Mucosa of gallbladder (tissue), 1 donor: ENCODE measurements around the gene TOM1L1. TPM values are rescaled to one million over a fixed set of nuclear protein-coding genes. Genes with fewer than 3 reads are reported as not detected.
"Not testable (repeated sequence)": the region's sequence is repeated elsewhere in the genome, so short reads cannot be mapped to it uniquely, and the experiment has no call there.

Experiments used
- DNase-seq: peaks from one replicate; pipeline ENCODE4 v3.0.0-alpha.2; 2020; ENCODE audit warnings: low spot score
- total RNA-seq: library from RNA; stranded (reverse); gene quantifications from one replicate; pipeline ENCODE4 v1.2.1, GENCODE V29; 2021
- donor health status: DM: no; HTN: no; CAD: no.

The TOM1L1 gene
- 61.7 TPM for total RNA-seq

- peak; percentile 78 for DNase-seq
Observed at GRCh38 chr17:54900457-54901229, at the start of gene TOM1L1. Gene TOM1L1, plus strand, starts transcription at chr17:54900852. Its CDS starts 14 bp downstream, at chr17:54900866.

DNA sequence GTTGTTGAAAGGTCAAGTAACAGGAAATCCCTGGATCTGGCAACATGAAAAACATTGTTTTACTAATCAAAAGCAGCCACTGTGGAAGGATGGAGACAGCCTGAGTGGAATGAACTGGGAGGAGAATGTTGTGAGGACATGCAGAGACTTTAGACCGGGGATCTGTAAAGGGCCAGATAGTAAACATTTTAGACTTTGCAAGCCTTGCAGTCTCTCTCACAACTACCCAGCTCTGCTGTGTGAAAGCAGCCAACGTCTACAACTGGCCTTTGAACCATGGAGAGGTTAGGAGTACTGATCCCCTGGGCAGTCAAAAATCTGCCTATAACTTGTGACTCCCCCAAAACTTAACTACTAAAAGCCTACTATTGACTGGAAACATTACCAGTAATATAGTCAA lies 41.5 kb upstream of the TOM1L1 start:
- no peak for DNase-seq

DNA sequence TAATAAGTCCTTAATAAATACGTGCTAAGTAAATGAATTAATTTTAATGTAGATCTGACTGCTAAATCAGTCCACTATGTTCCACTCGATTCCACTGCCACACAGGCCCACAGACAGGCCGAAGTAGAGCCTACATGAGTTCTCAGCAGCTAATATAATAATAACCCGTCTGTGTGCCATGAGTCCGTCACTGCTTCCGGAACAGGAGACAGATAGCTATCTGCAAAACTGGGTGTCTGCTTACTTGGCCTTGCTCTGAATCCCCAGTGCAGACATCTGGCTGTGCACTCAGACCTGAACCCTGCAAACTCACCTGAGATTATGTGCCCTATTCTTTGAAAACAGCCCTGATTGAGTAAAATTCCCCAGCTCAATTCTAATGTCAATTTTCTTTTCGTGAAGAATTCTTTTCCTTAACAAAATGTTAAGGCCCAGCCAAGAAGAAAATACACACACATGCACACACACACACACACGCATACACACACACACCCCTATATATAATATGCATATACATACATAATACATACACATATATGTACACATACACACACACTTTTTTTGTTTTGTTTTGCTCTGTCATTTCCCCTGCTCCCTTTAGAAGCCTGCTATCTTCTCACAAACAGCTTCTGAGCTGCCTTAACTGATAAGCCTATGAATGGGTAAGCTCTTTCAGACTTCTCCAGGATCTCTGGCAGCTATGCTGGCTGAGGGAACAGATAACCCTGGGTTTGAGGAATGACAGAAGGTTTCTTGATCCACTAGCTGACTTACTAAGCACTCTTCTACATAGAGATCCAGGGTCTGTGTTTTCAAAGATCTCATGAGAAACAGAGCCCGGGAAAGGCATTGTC lies 39.8 kb upstream of the TOM1L1 start:
- no peak for DNase-seq

DNA sequence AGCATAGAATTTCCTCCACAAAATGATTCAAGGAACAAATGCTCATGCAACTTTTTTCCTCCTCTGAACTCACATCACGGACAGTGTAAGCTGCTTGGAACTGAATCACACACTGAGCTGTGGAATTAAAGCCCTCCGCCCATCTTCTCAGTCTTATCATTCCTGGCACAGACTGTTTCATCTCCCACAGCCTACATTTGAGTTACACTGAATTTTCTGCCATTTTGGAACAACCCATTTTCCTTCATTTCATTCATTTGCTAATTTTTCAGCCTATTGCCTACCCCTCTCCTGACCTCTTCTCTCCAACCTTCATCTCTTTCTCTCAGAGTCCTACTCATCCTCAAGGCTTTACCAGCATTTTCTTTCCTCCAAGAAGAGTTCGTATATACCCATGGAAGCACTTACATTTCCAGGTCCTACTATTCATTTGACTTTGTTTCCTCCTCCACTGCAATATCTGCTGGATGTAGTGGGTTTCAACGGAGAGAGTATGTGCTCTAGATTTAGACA lies 39.1 kb upstream of the TOM1L1 start:
- no peak for DNase-seq

DNA sequence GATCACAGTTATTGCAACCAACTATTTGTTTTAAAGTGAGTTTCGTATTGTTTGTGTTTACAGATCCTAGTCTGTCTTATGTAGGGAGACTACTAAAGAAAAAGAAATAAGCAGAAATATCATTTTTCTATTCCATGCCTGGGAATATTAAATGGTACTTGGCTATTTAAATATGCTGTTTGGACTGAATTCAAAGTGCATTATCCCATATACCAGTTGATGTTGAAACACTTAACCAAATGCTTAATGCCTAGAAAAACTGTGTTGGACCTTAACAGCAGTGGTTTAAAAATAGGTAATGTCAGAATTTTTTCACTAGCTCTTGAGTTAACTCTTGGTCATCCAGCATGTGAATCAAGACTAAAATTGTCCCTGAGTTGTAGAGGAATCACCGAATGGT lies 37.5 kb upstream of the TOM1L1 start:
- no peak for DNase-seq

DNA sequence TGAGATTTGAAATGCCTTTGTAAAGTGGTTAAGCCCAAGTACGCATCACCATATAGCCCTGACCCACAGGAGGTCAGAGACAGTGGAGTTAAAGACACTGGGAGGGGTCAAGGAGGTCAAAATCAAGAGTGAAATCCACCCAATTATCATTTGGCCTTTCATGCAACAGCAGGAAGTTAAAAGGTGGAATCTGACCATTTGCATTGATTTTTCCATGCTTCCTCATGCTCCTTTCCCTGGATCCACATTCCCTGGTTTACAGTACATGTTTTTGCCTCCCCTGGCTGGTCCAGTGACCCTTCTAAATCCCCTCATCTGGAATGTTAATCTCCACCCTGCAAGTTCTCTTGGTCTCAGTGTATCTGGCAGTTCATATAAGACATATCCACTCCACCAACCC lies 36.6 kb upstream of the TOM1L1 start:
- no peak for DNase-seq

- no peak for DNase-seq
Observed at GRCh38 chr17:54864636-54865356, 35.9 kb upstream of the TOM1L1 start.

GRCh38 chr17:54867634-54868033 lies 33.0 kb upstream of the TOM1L1 start:
- DNase-seq: no peak

DNA sequence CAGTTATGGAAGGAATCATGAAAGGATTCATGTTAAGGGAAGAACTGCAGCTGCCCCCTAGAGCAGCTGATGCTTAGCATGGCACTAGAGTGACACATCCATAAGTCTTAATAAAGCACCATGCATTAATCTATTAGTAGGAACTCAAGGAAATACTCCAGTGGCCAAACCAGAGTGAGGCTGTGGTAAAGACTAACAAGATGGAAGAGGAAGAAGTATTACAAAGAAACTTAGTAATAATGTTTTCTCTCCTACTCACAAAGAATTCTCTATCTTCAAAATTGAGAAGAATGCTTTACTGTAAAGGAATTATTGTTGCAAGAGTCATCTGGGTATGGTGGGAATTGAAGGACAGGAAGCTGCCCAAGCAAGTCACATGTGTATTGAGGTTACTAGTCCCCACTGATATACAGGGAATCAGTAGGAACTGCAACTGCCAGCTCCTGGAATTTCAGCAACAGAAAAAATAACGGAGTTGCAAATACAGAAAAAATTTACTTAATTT lies 29.9 kb upstream of the TOM1L1 start:
- DNase-seq: no peak

DNA sequence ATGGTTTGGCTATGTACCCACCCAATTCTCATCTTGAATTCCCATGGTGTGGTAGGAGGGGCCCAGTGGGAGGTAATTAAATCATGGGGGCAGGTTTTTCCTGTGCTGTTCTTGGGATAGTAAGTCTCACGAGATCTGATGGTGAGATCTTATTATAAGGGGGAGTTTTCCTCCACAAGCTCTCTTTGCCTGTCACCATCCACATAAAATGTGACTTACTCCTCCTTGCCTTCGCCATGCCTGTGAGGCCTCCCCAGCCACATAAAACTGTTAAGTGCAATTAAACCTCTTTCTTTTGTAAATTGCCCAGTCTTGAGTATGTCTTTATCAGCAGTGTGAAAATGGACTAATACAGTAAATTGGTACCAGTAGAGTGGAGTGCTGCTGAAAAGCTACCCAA lies 24.7 kb upstream of the TOM1L1 start:
- DNase-seq: not testable (repeated sequence)

GRCh38 chr17:54876656-54877195 lies 23.9 kb upstream of the TOM1L1 start:
- no peak for DNase-seq

DNA sequence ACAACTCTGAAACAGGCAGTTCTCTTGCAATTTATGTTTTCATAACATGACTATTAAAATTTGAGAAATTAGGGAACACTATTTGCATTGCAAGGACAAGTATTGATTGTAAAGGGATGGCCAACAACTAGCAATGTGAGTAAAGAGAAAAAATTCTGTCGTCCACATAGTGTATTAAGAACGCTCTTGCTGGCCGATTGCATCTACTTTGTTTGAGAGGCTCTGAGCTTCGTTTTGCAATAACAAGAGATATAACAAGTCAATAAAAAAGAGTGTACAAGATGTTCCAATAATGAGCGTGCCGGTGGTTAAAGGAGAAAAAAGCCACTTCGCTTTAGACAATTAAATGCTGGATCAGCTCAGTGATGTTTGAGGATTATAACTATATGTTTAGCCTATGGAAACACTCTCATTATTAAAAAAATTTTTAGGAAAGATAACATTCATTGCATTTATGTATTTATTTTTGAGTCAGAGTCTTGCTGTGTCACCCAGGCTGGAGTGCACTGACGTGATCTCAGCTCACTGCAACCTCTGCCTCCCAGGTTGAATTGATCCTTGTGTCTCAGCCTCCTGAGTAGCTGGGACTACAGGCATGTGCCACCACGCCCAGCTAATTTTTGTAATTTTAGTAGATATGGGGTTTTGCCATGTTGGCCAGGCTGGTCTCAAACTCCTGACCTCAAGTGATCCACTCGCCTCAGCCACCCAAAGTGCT lies 19.2 kb upstream of the TOM1L1 start:
- no peak for DNase-seq

DNA sequence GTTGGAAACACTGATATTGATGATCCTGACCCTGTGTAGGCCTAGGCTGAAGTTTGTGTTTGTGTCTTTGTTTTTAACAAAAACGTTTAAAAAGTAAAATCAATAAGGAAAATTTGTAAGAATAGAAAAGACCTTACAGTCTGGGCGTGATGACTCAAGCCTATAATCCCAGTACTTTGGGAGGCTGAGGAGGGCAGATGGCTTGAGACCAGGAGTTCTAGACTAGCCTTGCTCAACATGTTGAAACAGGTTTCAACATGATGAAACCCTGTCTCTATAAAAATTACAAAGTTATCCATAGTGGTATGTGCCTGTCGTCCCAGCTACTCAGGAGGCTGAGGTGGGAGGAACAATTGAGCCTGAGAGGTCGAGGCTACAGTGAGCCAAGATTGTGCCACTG lies 18.3 kb upstream of the TOM1L1 start:
- DNase-seq: no peak

DNA sequence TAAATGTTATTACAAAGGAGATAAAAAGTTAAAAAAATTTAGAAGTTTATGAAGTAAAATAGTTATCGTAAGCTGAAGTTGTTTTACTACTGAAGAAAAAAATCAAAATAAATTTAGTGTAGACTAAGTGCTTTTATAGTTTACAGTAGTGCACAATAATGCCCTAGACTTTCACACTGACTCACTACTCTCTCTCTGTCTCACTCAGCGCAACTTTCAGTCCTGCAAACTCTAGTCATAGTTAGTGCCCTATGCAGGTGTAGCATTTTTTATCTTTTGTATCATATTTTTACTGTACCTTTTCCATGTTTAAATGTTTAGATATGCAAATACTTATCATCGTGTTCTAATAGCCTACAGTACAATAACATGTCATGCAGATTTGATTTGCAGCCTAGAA lies 17.7 kb upstream of the TOM1L1 start:
- DNase-seq: no peak

- no peak for DNase-seq
Observed at GRCh38 chr17:54883939-54884338, 16.7 kb upstream of the TOM1L1 start.

DNA sequence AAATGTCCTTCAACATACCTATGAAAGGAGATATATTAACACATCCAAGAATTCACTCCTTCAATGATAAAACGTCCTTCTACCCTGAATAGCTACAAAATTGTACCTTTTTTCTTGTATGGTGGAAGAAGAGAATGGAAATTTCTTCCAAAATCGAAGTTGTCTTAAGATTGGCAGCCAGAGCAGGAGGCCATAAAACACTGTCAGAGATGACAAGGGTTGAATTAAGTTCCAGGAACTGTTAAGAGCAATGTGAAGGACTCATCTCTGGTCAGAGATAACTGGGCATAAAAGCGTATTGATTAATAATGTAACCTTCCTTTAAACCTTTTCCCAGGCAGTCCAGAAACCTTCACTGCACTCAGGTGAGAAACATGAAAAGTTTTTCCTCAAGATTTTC lies 12.9 kb upstream of the TOM1L1 start:
- no peak for DNase-seq

GRCh38 chr17:54888254-54888653 lies 12.4 kb upstream of the TOM1L1 start:
- DNase-seq: no peak

DNA sequence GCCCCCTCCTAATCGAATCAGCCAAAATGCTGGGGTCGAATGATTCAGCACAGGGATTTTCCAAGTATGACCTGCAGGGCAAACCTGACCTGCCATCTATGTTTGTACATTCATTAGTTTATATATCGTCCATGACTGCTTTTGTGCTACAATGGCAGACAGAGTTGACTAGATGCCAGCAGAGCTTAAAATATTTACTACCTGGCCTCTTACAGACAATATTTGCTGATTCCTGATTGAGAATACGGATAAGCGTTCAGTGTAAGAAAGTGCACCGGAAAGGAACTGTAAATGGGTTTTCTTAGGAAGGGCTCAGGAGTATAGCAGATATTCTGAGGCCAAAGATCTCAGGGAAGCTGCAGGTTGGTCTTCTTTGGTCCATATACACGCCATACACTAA lies 11.7 kb upstream of the TOM1L1 start:
- no peak for DNase-seq

- DNase-seq: no peak
Observed at GRCh38 chr17:54891176-54891821, 9.4 kb upstream of the TOM1L1 start.

DNA sequence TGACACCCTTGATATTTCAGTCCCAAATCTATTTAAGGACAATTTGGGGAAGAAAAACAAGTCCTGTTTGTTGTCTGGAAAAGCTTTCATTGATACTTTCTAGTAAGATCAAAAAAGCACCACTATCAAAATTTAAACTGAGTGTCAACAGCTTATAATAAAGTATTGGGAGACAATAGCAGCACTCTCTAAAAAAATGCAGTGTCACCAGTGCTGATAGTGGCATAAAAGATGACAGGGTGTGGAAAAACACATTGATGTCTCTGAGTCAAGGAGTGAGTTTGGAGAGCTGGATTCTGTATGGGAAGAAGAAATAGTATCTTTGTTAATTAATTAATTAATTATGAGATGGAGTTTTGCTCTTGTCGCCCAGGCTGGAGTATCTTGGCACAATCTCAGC lies 8.3 kb upstream of the TOM1L1 start:
- DNase-seq: no peak

DNA sequence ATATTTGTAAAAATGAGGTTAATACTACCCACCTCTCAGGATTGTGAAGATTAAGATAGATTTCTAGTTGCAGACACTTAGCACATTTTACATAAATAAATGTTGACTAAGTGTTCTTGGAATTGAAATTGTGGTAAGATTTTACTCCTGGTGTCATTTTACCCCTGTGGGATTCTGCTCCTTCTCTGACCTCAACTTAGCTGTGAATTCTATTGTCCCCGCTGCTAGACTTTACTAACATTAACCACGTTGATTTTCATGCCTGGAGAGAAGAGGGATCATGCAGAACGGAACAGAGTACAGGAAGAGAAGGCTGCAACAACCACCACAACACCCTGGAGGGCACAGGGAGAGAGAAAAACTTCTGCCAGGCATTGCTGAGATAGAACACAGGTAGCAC lies 2.1 kb upstream of the TOM1L1 start:
- no peak for DNase-seq
